ENCODE measurements around the gene MID1. TPM values are rescaled to one million over a fixed set of nuclear protein-coding genes. Genes with fewer than 3 reads are reported as not detected.

The MID1 gene
- total RNA-seq, 2 donors from 2014 or later = 8.0 to 9.6 TPM

- peaks cover 0 to 8% of the 10 kb centered on the region in 2 donors for H3K4me1 ChIP-seq
- H3K9me3 ChIP-seq = no peaks in the 10 kb centered on the region
- H3K36me3 ChIP-seq = no peaks in the 10 kb centered on the region
- peak overlapping the region in 1 of 2 donors; percentile 80 for H3K27ac ChIP-seq
- DNase-seq (ENCODE audit: low spot score) = no peak
- no peaks in the 10 kb centered on the region for H3K27me3 ChIP-seq
- TF ChIP-seq CTCF (IDR thresholded peaks at IDR 0.05) = no peak
- no peak overlapping the region for H3K4me3 ChIP-seq
These were observed 135.6 kb downstream of the MID1 start for GRCh38 chrX:10484683-10485247.

- Histone ChIP-seq H3K9me3 (no peaks in the 10 kb centered on the region), H3K27me3 (no peaks in the 10 kb centered on the region), H3K27ac (peak overlapping the region; percentile 50 to 80), H3K36me3 (no peaks in the 10 kb centered on the region), H3K4me1 (peaks cover 0 to 8% of the 10 kb centered on the region in 2 donors), H3K4me3 (no peak overlapping the region)
- no peak for TF ChIP-seq CTCF (IDR thresholded peaks at IDR 0.05)
- peak; percentile 71 for DNase-seq (ENCODE audit: low spot score)
These were observed 137.1 kb downstream of the MID1 start for GRCh38 chrX:10483191-10483831.

GRCh38 chrX:10482708-10483107, 137.7 kb downstream of the MID1 start:
- no peak for DNase-seq (ENCODE audit: low spot score)
- Histone ChIP-seq H3K4me3 (no peak overlapping the region), H3K27me3 (no peaks in the 10 kb centered on the region), H3K4me1 (peaks cover 0 to 8% of the 10 kb centered on the region in 2 donors), H3K27ac (peak overlapping the region; percentile 50 to 80), H3K36me3 (no peaks in the 10 kb centered on the region), H3K9me3 (no peaks in the 10 kb centered on the region)
- TF ChIP-seq CTCF (IDR thresholded peaks at IDR 0.05) = no peak

GRCh38 chrX:10482261-10482660, 138.1 kb downstream of the MID1 start:
- DNase-seq (ENCODE audit: low spot score) = no peak
- Histone ChIP-seq H3K36me3 (no peaks in the 10 kb centered on the region), H3K9me3 (no peaks in the 10 kb centered on the region), H3K27me3 (no peaks in the 10 kb centered on the region), H3K4me1 (peaks cover 0 to 8% of the 10 kb centered on the region in 2 donors), H3K4me3 (no peak overlapping the region), H3K27ac (peak overlapping the region; percentile 50 to 80)
- no peak for TF ChIP-seq CTCF (IDR thresholded peaks at IDR 0.05)

GRCh38 chrX:10480861-10481260, 139.5 kb downstream of the MID1 start:
- TF ChIP-seq CTCF (IDR thresholded peaks at IDR 0.05) = no peak
- Histone ChIP-seq H3K27ac (no peak overlapping the region), H3K9me3 (no peaks in the 10 kb centered on the region), H3K4me1 (peaks cover 0 to 8% of the 10 kb centered on the region in 2 donors), H3K36me3 (no peaks in the 10 kb centered on the region), H3K27me3 (no peaks in the 10 kb centered on the region), H3K4me3 (no peak overlapping the region)
- no peak for DNase-seq (ENCODE audit: low spot score)
